Activated CD8-positive, alpha-beta T cell treated with anti-CD3 and anti-CD28 coated beads, Interleukin-2, amount 10 ng/mL, durations not matched to agents 7 days and 5 days (primary cell): ENCODE data around the gene ABO. TPM values are rescaled to one million over a fixed set of nuclear protein-coding genes. Genes with fewer than 3 reads are reported as not detected.
"Not testable (repeated sequence)": the region's sequence is repeated elsewhere in the genome, so short reads cannot be mapped to it uniquely, and the experiment has no call there.

Experiments used
- ATAC-seq: fragments of 150-1000 bp; cut with Tn5 transposase; one replicate; pipeline ENCODE4 v1.10.0; 2021; ENCODE audit warnings: moderate library complexity
- CTCF ChIA-PET: fragments of 350-600 bp; sonication (Branson Sonifier 250); formaldehyde crosslinking; loops from one replicate; lab custom pipeline; 2021; ENCODE audit warnings: antibody characterized with exemption; lab: Charles Lee
- POLR2A ChIA-PET: fragments of 350-600 bp; sonication (Branson Sonifier 250); formaldehyde crosslinking; loops from one replicate; lab custom pipeline; 2021; ENCODE audit warnings: antibody characterized with exemption; lab: Charles Lee
- DNase-seq: peaks from one replicate; pipeline ENCODE4 v3.0.0-alpha.2; 2020
- H3K27ac Mint-ChIP-seq: one replicate; pipeline ENCODE4 v1.8.0; 2021; ENCODE audit warnings: mild to moderate bottlenecking, mixed read lengths
- H3K27me3 Mint-ChIP-seq: one replicate; pipeline ENCODE4 v1.8.0; 2021; ENCODE audit warnings: low read depth, mixed read lengths
- H3K36me3 Mint-ChIP-seq: one replicate; pipeline ENCODE4 v1.8.0; 2021; ENCODE audit warnings: low read depth, mixed read lengths
- H3K4me1 Mint-ChIP-seq: one replicate; pipeline ENCODE4 v1.8.0; 2021; ENCODE audit warnings: low read depth, mixed read lengths
- H3K4me3 Mint-ChIP-seq: one replicate; pipeline ENCODE4 v1.8.0; 2021; ENCODE audit warnings: mild to moderate bottlenecking, mixed read lengths
- H3K9me3 Mint-ChIP-seq: one replicate; pipeline ENCODE4 v1.8.0; 2022; ENCODE audit warnings: mixed read lengths; ENCODE audit not compliant: insufficient read depth
- total RNA-seq, 2 experiments: library from RNA; stranded (reverse); gene quantifications; one replicate each; pipeline ENCODE4 v1.2.3, GENCODE V29; 2021

Gene ABO
- total RNA-seq, 2 experiments from 2014 or later = not detected

DNA sequence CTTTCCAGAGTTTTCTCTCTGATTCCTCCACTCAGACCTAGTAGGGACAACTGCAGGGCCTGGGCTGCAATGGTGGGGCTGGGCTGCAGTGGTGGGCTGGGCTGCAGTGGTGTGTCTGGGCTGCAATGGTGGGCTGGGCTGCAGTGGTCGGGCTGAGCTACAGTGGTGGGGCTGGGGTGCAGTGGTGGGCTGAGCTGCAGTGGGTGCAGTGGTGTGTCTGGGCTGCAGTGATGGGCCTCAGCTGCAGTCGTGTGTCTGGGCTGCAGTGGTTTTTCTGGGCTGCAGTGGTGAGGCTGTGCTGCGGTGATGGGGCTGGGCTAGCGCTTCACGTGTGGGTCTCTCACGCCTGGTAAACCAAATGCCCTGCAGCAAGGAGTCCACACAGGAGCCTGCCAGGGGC is 27.4 kb downstream of the ABO start:
- Mint-ChIP-seq H3K4me1 (no peaks in the 10 kb centered on the region), H3K9me3 (no peaks in the 10 kb centered on the region), H3K27me3 (peaks cover 12% of the 10 kb centered on the region), H3K27ac (no peak overlapping the region), H3K4me3 (no peak overlapping the region), H3K36me3 (no peaks in the 10 kb centered on the region)
- DNase-seq (no peak), ATAC-seq (no peak)
- POLR2A ChIA-PET = no interaction called here
- CTCF ChIA-PET = interaction anchor here (1.1 kb wide), 1 partner anchor 9 kb away, joined by 3 read pairs; no protein-coding TSS in a partner anchor

GRCh38 chr9:133246991-133247390 is 28.0 kb downstream of the ABO start:
- ChIA-PET POLR2A (no interaction called here), CTCF (interaction anchor here (1.1 kb wide), 1 partner anchor 8 kb away, joined by 3 read pairs; no protein-coding TSS in a partner anchor)
- Mint-ChIP-seq H3K27me3 (peaks cover 16% of the 10 kb centered on the region), H3K36me3 (no peaks in the 10 kb centered on the region), H3K9me3 (no peaks in the 10 kb centered on the region), H3K27ac (no peak overlapping the region), H3K4me3 (no peak overlapping the region), H3K4me1 (no peaks in the 10 kb centered on the region)
- ATAC-seq (no peak), DNase-seq (no peak)

DNA sequence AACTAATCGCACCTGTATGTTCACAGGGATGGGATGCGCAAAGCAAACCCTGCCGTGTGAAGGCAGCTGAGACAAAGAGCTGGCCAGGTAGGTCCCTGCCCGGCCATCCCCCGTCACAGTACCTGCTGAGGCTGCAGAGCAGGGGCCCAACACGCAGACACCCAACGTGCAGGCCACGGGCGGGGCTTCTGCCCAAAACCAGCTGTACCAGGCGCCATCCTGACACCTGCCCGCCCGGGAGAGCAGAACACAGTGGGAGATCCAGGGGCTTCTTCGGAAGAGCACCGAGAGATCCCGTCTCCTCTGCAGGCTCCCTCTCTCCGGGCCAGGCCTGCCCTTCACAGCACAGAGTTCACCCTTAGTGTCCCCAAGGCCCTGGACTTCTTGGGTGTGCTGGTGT is 28.4 kb downstream of the ABO start:
- H3K4me3 Mint-ChIP-seq = no peak overlapping the region
- no peak overlapping the region for H3K27ac Mint-ChIP-seq
- H3K4me1 Mint-ChIP-seq = no peaks in the 10 kb centered on the region
- H3K36me3 Mint-ChIP-seq = no peaks in the 10 kb centered on the region
- no peaks in the 10 kb centered on the region for H3K9me3 Mint-ChIP-seq
- no peak for DNase-seq
- ChIA-PET POLR2A (no interaction called here), CTCF (interaction anchor here (1.1 kb wide), 1 partner anchor 8 kb away, joined by 3 read pairs; no protein-coding TSS in a partner anchor)
- no peak for ATAC-seq
- peaks cover 17% of the 10 kb centered on the region for H3K27me3 Mint-ChIP-seq

DNA sequence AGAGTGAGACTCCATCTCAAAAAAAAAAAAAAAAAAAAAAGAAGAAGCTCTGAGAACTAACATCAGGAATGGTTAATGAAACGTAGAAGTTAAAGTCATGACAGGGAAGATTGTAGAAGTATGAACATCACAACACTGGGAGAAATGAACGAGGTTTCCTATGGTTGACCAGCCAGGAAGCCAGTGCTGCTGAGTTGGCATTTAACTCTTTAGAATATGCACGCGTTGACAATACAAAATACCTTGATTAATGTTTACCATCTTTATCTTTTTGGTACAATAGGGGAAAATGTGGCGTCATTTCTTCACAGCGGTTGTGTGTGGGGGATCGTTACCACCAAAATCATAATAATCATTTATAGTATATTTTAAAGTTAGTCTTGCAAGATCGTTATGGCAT is 32.0 kb downstream of the ABO start:
- ATAC-seq = no peak
- H3K4me1 Mint-ChIP-seq = peaks cover 6% of the 10 kb centered on the region
- peaks cover 9% of the 10 kb centered on the region for H3K27me3 Mint-ChIP-seq
- no peak overlapping the region for H3K27ac Mint-ChIP-seq
- no peak for DNase-seq
- POLR2A ChIA-PET = no interaction called here
- H3K4me3 Mint-ChIP-seq = no peak overlapping the region
- H3K36me3 Mint-ChIP-seq = no peaks in the 10 kb centered on the region
- CTCF ChIA-PET = interaction anchor here (1.4 to 3.4 kb wide), 2 partner anchors 57 to 95 kb away, joined by 3 to 8 read pairs; no protein-coding TSS in a partner anchor
- H3K9me3 Mint-ChIP-seq = no peaks in the 10 kb centered on the region

DNA sequence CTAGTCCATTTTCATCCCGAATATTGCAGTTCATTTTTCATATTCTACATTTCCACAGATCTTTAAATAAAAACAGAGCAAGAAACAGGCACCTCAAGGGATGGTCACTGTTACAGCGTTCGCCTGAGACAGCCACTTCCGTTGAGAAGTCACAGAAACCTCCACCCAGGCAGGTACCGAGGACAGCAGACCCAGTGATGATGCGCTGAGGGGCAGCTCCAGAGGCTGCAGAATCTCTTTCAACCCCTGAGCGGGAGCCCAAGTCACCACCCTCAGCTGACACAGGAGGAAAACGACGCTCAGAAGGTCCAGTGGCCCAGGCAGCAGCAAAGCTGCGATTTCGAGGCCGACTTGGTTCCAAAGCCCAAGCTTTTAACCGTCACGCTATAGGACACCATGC is 32.8 kb downstream of the ABO start:
- Mint-ChIP-seq H3K27me3 (peaks cover 12% of the 10 kb centered on the region), H3K27ac (no peak overlapping the region), H3K36me3 (no peaks in the 10 kb centered on the region)

DNA sequence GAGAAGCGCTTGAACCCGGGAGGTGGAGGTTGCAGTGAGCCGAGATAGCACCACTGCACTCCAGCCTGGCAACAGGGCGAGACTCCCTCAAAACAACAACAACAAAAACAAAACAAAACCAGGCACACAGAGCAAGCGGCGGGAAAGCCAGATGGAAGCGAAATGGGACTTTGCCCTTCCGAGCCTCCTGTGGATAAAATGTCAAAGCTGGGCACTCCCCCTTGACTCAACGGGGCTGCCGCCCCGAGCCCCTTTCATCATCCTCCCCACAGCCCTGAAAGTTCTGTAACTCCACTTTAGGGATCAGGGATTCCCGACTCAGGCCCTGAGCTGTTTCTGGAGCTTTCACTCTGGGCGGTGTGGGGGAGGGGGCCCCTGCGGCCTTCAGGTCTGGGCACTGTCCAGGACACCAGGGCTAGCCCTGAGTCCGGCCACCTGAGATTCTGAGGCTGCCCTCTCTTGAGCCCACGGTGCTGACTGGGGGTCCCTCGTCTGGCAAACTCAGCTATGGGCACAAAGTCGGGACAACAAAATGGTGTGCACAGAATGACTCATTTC is 35.4 kb downstream of the ABO start:
- ATAC-seq (no peak), DNase-seq (no peak)
- H3K27me3 Mint-ChIP-seq = peaks cover 14% of the 10 kb centered on the region
- no peak overlapping the region for H3K27ac Mint-ChIP-seq
- H3K4me1 Mint-ChIP-seq = peaks cover 7% of the 10 kb centered on the region
- ChIA-PET POLR2A (no interaction called here), CTCF (interaction anchor here (0.8 to 3.6 kb wide), 15 partner anchors 9 to 179 kb away, joined by 3 to 19 read pairs (median 6); partner anchors contain the start of gene SURF1)
- no peaks in the 10 kb centered on the region for H3K9me3 Mint-ChIP-seq
- H3K4me3 Mint-ChIP-seq = no peak overlapping the region
- no peaks in the 10 kb centered on the region for H3K36me3 Mint-ChIP-seq

More for the DNA sequence above, 32.8 kb downstream of the ABO start:
- ATAC-seq (no peak), DNase-seq (no peak)
- Mint-ChIP-seq H3K9me3 (no peaks in the 10 kb centered on the region), H3K4me1 (peaks cover 7% of the 10 kb centered on the region), H3K4me3 (no peak overlapping the region)
- ChIA-PET CTCF (interaction anchor here (3.4 kb wide), 1 partner anchor 56 kb away, joined by 8 read pairs; no protein-coding TSS in a partner anchor), POLR2A (no interaction called here)

- Mint-ChIP-seq H3K27ac (no peak overlapping the region), H3K9me3 (no peaks in the 10 kb centered on the region), H3K4me1 (peaks cover 7% of the 10 kb centered on the region), H3K36me3 (no peaks in the 10 kb centered on the region), H3K4me3 (peak overlapping the region; percentile 36), H3K27me3 (peaks cover 14% of the 10 kb centered on the region)
- CTCF ChIA-PET = interaction anchor here (0.7 to 3.6 kb wide), 18 partner anchors 8 to 180 kb away, joined by 3 to 19 read pairs (median 4); partner anchors contain the start of gene SURF1
- POLR2A ChIA-PET = no interaction called here
- DNase-seq (peak; percentile 75), ATAC-seq (peak; percentile 86)
These were observed 36.0 kb downstream of the ABO start for GRCh38 chr9:133238851-133239532.

DNA sequence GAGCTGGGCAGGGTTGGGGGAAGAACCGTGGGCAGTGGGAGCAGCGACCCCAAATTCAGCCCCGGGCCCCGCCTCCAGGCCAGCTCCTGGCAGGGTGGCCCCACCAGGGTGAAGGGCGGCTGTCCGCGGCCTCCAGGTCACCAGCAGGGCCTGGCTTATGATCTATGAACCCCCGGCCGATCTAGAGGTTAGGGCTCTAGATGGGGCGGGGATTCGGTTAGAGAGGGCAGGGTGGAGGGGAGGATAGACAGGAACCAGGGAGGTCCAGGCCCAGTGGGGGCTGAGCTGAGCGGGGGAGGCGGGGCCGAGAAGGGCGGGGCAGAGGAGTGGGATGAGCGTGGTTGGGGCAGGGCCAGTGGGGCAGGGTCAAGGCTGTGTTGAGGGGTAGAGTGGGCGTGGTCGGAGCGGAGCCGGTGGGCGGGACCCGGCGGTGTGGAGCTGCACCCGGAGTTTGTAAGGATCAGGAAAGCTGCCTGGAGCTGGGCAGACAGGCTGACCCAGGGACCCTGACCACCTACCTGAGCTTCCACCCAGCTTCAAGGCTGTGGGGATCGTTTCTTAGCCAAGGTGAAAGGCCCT is 36.6 kb downstream of the ABO start:
- Mint-ChIP-seq H3K27me3 (peaks cover 12% of the 10 kb centered on the region), H3K9me3 (no peaks in the 10 kb centered on the region), H3K4me1 (peaks cover 7% of the 10 kb centered on the region), H3K27ac (no peak overlapping the region), H3K4me3 (peak overlapping the region; percentile 36), H3K36me3 (no peaks in the 10 kb centered on the region)
- CTCF ChIA-PET = interaction anchor here (0.7 to 3.6 kb wide), 17 partner anchors 9 to 180 kb away, joined by 3 to 19 read pairs (median 5); partner anchors contain the start of gene SURF1
- DNase-seq (peak; percentile 37), ATAC-seq (peak; percentile 67)
- POLR2A ChIA-PET = no interaction called here

DNA sequence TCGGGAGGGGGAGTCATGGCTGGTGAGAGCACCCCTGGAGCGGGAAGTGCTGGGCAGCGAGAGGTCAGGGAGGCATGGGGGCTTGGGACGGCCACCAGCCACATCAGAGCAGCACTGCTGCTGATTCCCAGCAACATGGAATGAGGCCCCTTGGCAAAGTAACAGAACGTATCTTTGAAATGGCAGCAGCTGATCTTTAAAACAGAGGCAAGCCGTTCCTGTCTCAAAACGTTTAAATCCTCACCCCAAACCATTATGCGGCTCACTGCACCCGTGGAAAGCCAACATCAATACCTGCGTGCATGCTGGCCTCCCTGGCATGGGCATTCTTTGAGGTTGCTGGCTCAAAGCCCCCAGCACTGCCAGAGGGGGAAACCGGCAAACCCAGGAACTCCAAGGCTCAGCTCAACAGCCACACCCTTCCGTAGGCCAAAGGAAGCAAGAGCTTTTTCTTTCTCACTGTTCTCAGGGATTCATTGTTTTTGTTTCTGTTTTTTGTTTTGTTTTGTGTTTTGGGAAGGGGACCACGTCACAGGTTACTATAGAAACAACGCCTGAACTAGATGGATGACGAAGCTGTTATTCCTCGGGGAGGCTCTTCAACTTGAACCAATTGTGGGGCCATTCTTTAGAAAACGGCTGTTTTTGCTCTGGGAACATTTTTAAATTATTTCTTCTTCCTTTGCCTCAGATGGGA is 37.8 kb downstream of the ABO start:
- ChIA-PET POLR2A (no interaction called here), CTCF (interaction anchor here (3.3 to 3.6 kb wide), 2 partner anchors 51 to 93 kb away, joined by 13 to 19 read pairs; no protein-coding TSS in a partner anchor)
- no peak overlapping the region for H3K4me3 Mint-ChIP-seq
- peaks cover 8% of the 10 kb centered on the region for H3K27me3 Mint-ChIP-seq
- H3K4me1 Mint-ChIP-seq = peaks cover 7% of the 10 kb centered on the region
- ATAC-seq = no peak
- no peaks in the 10 kb centered on the region for H3K36me3 Mint-ChIP-seq
- DNase-seq = no peak
- no peak overlapping the region for H3K27ac Mint-ChIP-seq
- H3K9me3 Mint-ChIP-seq = no peaks in the 10 kb centered on the region

GRCh38 chr9:133236291-133237034 is 38.5 kb downstream of the ABO start:
- H3K4me1 Mint-ChIP-seq, H3K4me3 Mint-ChIP-seq, H3K27me3 Mint-ChIP-seq, H3K9me3 Mint-ChIP-seq, H3K36me3 Mint-ChIP-seq, ATAC-seq, DNase-seq, H3K27ac Mint-ChIP-seq: not testable (repeated sequence)
- ChIA-PET POLR2A (interaction anchor here (1.2 kb wide), 1 partner anchor 111 kb away, joined by 3 read pairs; the partner anchor contains the start of genes MED22 and RPL7A), CTCF (interaction anchor here (3.6 kb wide), 1 partner anchor 94 kb away, joined by 19 read pairs; no protein-coding TSS in a partner anchor)
